HG03575 (cell line): Measurements from ENCODE around the gene TSPAN18.

Source experiments
- ATAC-seq: cut with Tn5 transposase; IDR thresholded peaks from one replicate; pipeline ENCODE4 v1.9.1; 2021; ENCODE audit not compliant: unreplicated experiment, insufficient number of reproducible peaks, low FRiP score; ENCODE audit errors: extremely low read depth

The TSPAN18 gene

GRCh38 chr11:44726283-44727113 is at the start of gene TSPAN18:
Gene TSPAN18 (plus strand): TSS chr11:44726962. CDS start chr11:44906417, 179,455 bp downstream.
- ATAC-seq, result peak; percentile 76

- ATAC-seq, result no peak
Measured at GRCh38 chr11:44680982-44681597, 45.7 kb upstream of the TSPAN18 start.

- ATAC-seq, result no peak
Measured at GRCh38 chr11:44681698-44682097, 45.1 kb upstream of the TSPAN18 start.

- ATAC-seq, result no peak
Measured at GRCh38 chr11:44684859-44685281, 41.9 kb upstream of the TSPAN18 start.

- ATAC-seq, result no peak
Measured at GRCh38 chr11:44687388-44687787, 39.4 kb upstream of the TSPAN18 start.

- no peak for ATAC-seq
Measured at GRCh38 chr11:44689265-44689664, 37.5 kb upstream of the TSPAN18 start.

- ATAC-seq, result no peak
Measured at GRCh38 chr11:44690651-44691050, 36.1 kb upstream of the TSPAN18 start.

- no peak for ATAC-seq
Measured at GRCh38 chr11:44692460-44692859, 34.3 kb upstream of the TSPAN18 start.

- ATAC-seq, result no peak
Measured at GRCh38 chr11:44693654-44694119, 33.1 kb upstream of the TSPAN18 start.

GRCh38 chr11:44694443-44694842 is 32.3 kb upstream of the TSPAN18 start:
- no peak for ATAC-seq

GRCh38 chr11:44695169-44695833 is 31.5 kb upstream of the TSPAN18 start:
- no peak for ATAC-seq

- no peak for ATAC-seq
Measured at GRCh38 chr11:44698252-44698912, 28.4 kb upstream of the TSPAN18 start.

GRCh38 chr11:44699497-44700408 is 27.0 kb upstream of the TSPAN18 start:
- ATAC-seq, result no peak

- ATAC-seq, result no peak
Measured at GRCh38 chr11:44701276-44701675, 25.5 kb upstream of the TSPAN18 start.

- ATAC-seq, result no peak
Measured at GRCh38 chr11:44702889-44703288, 23.9 kb upstream of the TSPAN18 start.

GRCh38 chr11:44707094-44707493 is 19.7 kb upstream of the TSPAN18 start:
- ATAC-seq, result no peak

GRCh38 chr11:44708009-44708408 is 18.8 kb upstream of the TSPAN18 start:
- ATAC-seq, result no peak

GRCh38 chr11:44708523-44709280 is 18.1 kb upstream of the TSPAN18 start:
- ATAC-seq, result no peak
